Panc1 (cell line): Measurements from ENCODE around the gene ASTN2. TPM values are rescaled to one million over a fixed set of nuclear protein-coding genes. Genes with fewer than 3 reads are reported as not detected.

ENCODE experiments used
- ATAC-seq: fragments of 200-7000 bp; cut with Tn5 transposase; 2 replicates; pipeline ENCODE4 v1.9.1; 2020; ENCODE audit warnings: mild to moderate bottlenecking, moderate library complexity
- BruUV-seq: library from RNA; stranded (reverse); fragments of 400-500 nt; replicated peaks from 2 replicates; lab custom pipeline; 2021; lab: Mats Ljungman, UMichigan
- CTCF ChIA-PET: fragments of 300-600 bp; sonication (Branson Sonifier 250); formaldehyde crosslinking; loops from one replicate; lab custom pipeline; 2022; ENCODE audit warnings: antibody characterized with exemption; lab: Charles Lee
- POLR2A ChIA-PET: fragments of 300-600 bp; sonication (Branson Sonifier 250); formaldehyde crosslinking; loops from one replicate; lab custom pipeline; 2022; ENCODE audit warnings: antibody characterized with exemption; lab: Charles Lee
- DNase-seq: peaks from one replicate; pipeline ENCODE4 v3.0.0-alpha.2; 2010; ENCODE audit warnings: low read depth, low spot score
- H3K27ac ChIP-seq: 2 replicates; pipeline ENCODE4 v1.5.1; 2011; ENCODE audit warnings: mild to moderate bottlenecking, low read length, inconsistent platforms
- H3K27me3 ChIP-seq: fragments of 200-500 bp; sonication (Bioruptor generic); 2 replicates; pipeline ENCODE4 v1.6.0; 2014; ENCODE audit warnings: low read length, inconsistent platforms; ENCODE audit not compliant: control insufficient read depth, insufficient read depth
- H3K36me3 ChIP-seq: fragments of 200-500 bp; sonication (Bioruptor generic); 2 replicates; pipeline ENCODE4 v1.5.1; 2014; ENCODE audit warnings: inconsistent platforms, mild to moderate bottlenecking, low read length, moderate library complexity; ENCODE audit not compliant: control insufficient read depth, insufficient read depth
- H3K4me1 ChIP-seq: 2 replicates; pipeline ENCODE4 v1.5.1; 2011; ENCODE audit warnings: inconsistent platforms, mild to moderate bottlenecking, low read length, moderate library complexity; ENCODE audit not compliant: control insufficient read depth, insufficient read depth
- H3K4me3 ChIP-seq, 2 experiments: 2 replicates each; pipeline ENCODE4 v1.5.1; 2011 to 2012; ENCODE audit warnings: low read depth in 2 of 2, low read length in 2 of 2, mild to moderate bottlenecking in 2 of 2, inconsistent platforms in 1 of 2, moderate library complexity in 1 of 2
- H3K9me3 ChIP-seq: fragments of 200-500 bp; sonication (Bioruptor generic); 2 replicates; pipeline ENCODE4 v1.5.1; 2014; ENCODE audit warnings: low read depth, mild to moderate bottlenecking, inconsistent platforms, low read length, moderate library complexity; ENCODE audit not compliant: control insufficient read depth, insufficient read depth
- CTCF ChIP-seq: fragments of 450-650 bp; IDR thresholded peaks from 2 replicates; pipeline ENCODE4 v1.5.1; 2017; ENCODE audit warnings: mild to moderate bottlenecking
- POLR2AphosphoS5 ChIP-seq: IDR thresholded peaks from 2 replicates; pipeline ENCODE4 v1.6.1; 2012; ENCODE audit warnings: mild to moderate bottlenecking, low read depth, low read length, moderate library complexity
- REST ChIP-seq, 2 experiments: IDR thresholded peaks; 2 replicates each; pipeline ENCODE4 v1.6.1; 2011 to 2012; ENCODE audit warnings: low read depth in 2 of 2, control low read depth in 1 of 2, low read length in 1 of 2, mild to moderate bottlenecking in 1 of 2, moderate library complexity in 1 of 2; ENCODE audit not compliant: insufficient read depth in 1 of 2
- SIN3A ChIP-seq: IDR thresholded peaks from 2 replicates; pipeline ENCODE4 v1.6.1; 2012; ENCODE audit warnings: low read depth, mild to moderate bottlenecking, low read length, moderate library complexity, borderline replicate concordance; ENCODE audit not compliant: insufficient read depth
- TCF7L2 ChIP-seq: IDR thresholded peaks from 2 replicates; pipeline ENCODE4 v1.6.1; 2011; ENCODE audit warnings: mild to moderate bottlenecking, low read depth, low read length, inconsistent platforms
- in situ Hi-C: cut with HindIII; loops from 2 replicates; pipeline ENCODE4 v1.10.0; 2016; ENCODE audit warnings: low sequenced_read_pairs, low pct_unique_long_range_greater_than_20kb
- intact Hi-C: fragments of 100-400 bp; cut with micrococcal nuclease; formaldehyde crosslinking; loops from one replicate; pipeline ENCODE4 v1.10.0; 2022; ENCODE audit not compliant: unreplicated experiment
- total RNA-seq: library from RNA; stranded (reverse); gene quantifications from one replicate; pipeline ENCODE4 v1.2.1, GENCODE V29; 2021; ENCODE audit not compliant: unreplicated experiment

Gene ASTN2
- total RNA-seq, 1 experiment from 2014 or later = 3.9 TPM

- POLR2A ChIA-PET = no interaction called here
- ATAC-seq (no peak), DNase-seq (no peak)
- TF ChIP-seq REST (IDR thresholded peaks at IDR 0.05; ENCODE audit: insufficient read depth in 1 of 2, low read depth in 2 of 2, low read length in 1 of 2) (no peak), SIN3A (no peak), CTCF (no peak), POLR2AphosphoS5 (no peak), TCF7L2 (no peak)
- Histone ChIP-seq H3K9me3 (no peaks in the 10 kb centered on the region), H3K4me3 (no peak overlapping the region), H3K27me3 (no peaks in the 10 kb centered on the region), H3K36me3 (no peaks in the 10 kb centered on the region), H3K4me1 (no peaks in the 10 kb centered on the region), H3K27ac (no peak overlapping the region)
- CTCF ChIA-PET = no interaction called here
- BruUV-seq = no TSS peak
- intact Hi-C loops (no loop called here), in situ Hi-C loops (no loop called here)
These were observed 132.3 kb downstream of the ASTN2 start for GRCh38 chr9:117282541-117282940.

GRCh38 chr9:117278471-117279035 is 136.3 kb downstream of the ASTN2 start:
- POLR2A ChIA-PET = no interaction called here
- in situ Hi-C loops (no loop called here), intact Hi-C loops (no loop called here)
- Histone ChIP-seq H3K36me3 (no peaks in the 10 kb centered on the region), H3K27ac (no peak overlapping the region), H3K4me1 (no peaks in the 10 kb centered on the region), H3K27me3 (no peaks in the 10 kb centered on the region), H3K4me3 (no peak overlapping the region), H3K9me3 (no peaks in the 10 kb centered on the region)
- ATAC-seq (no peak), DNase-seq (no peak)
- TF ChIP-seq TCF7L2 = no peak
- CTCF ChIA-PET = no interaction called here
- no TSS peak for BruUV-seq

- ChIA-PET POLR2A (no interaction called here), CTCF (no interaction called here)
- Histone ChIP-seq H3K27me3 (no peaks in the 10 kb centered on the region), H3K4me1 (no peaks in the 10 kb centered on the region), H3K27ac (no peak overlapping the region), H3K4me3 (no peak overlapping the region), H3K36me3 (no peaks in the 10 kb centered on the region), H3K9me3 (no peaks in the 10 kb centered on the region)
- BruUV-seq = no TSS peak
- DNase-seq = no peak
- in situ Hi-C loops = no loop called here
- ATAC-seq = no peak
- no peak for TF ChIP-seq REST (IDR thresholded peaks at IDR 0.05; ENCODE audit: insufficient read depth in 1 of 2, low read depth in 2 of 2, low read length in 1 of 2)
- TF ChIP-seq POLR2AphosphoS5 = no peak
- TF ChIP-seq TCF7L2 = no peak
- TF ChIP-seq CTCF = no peak
- no peak for TF ChIP-seq SIN3A
- intact Hi-C loops = no loop called here
These were observed 136.8 kb downstream of the ASTN2 start for GRCh38 chr9:117278020-117278419.
